HG02973 (cell line): ENCODE measurements around the gene EMID1.
"Not testable (repeated sequence)": the region's sequence is repeated elsewhere in the genome, so short reads cannot be mapped to it uniquely, and the experiment has no call there.

ENCODE experiments used
- ATAC-seq: cut with Tn5 transposase; IDR thresholded peaks from one replicate; pipeline ENCODE4 v1.9.1; 2021; ENCODE audit warnings: moderate library complexity; ENCODE audit not compliant: unreplicated experiment

The EMID1 gene

DNA sequence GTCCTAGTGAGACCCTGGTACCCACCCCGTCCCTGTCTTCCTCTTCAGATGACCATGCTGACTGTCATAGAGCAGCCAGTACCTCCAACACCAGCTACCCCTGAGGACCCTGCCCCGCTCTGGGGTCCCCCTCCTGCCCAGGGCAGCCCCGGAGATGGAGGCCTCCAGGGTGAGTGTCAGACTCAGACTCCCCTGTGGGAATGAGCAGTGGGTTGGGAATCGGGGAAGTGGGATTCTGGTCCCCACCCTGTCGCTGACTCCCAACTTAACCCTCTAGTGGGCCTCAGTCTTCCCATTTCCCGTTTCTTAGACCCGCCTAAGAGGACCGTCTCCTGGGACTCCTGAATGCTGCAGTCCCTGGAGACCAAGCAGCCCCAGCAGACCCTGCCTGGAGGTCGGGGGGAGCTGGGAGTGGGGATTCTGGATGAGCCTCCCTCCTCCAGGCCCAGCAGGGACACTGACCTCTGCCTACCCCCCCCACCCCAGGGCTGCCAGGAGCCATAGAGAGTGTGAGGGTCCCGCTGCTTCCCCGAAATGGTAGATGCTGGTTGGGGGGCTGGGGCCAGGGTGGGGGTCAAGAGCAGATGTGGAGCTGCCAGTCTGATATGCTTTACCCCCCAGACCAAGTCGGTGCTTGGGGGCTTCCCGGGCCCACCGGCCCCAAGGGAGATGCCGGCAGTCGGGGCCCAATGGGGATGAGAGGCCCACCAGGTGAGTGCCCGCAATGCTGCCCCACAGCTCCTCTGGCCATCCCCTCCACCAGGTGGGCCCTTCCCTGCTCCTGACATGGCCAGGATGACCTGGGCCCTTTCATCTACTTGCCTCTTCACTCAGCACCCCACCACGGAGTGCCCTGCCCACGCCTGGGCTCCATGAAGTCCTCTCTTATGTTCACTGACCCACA lies 25.5 kb downstream of the EMID1 start:
- ATAC-seq, result no peak

DNA sequence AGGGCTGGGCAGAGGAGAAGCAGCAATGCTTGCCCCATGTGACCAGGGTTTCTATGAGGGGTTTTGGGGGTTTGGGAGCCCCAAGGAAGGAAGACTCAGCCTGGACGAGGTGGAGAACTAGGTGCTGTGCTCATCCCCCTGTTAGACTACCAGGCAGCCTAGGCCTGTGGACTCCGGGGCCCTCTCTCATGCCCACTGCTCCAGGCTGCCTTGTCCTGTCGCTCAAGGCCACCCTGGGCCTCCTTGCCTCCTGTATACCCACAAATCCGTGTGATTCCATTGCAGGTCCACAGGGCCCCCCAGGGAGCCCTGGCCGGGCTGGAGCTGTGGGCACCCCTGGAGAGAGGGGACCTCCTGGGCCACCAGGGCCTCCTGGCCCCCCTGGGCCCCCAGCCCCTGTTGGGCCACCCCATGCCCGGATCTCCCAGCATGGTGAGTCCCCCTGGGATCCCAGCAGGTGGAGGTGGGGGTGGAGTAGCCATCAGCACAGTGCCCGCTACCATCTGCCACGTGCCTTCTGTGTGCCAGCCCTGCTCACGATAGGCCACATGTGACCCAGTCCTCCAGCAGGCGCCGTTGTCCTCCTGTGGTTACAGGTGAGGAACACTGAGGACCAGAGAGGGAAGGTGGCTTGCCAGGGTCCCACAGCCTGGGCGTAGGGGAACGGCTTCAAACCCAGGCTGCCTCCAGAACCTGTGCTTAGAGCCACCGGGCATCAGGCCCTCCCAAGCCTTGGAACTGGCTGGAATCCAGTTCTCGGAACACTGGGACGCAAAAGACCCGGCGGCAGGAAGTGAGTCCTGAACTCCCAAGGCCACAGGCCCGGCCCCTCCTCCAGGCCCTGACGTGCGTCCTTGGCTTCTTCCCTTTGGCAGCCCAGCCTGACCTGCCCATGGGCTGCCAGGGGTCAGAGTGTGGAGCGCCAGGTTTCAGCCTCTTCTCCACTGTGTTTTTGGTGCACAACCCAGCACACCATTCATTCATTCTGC lies 26.6 kb downstream of the EMID1 start:
- no peak for ATAC-seq

DNA sequence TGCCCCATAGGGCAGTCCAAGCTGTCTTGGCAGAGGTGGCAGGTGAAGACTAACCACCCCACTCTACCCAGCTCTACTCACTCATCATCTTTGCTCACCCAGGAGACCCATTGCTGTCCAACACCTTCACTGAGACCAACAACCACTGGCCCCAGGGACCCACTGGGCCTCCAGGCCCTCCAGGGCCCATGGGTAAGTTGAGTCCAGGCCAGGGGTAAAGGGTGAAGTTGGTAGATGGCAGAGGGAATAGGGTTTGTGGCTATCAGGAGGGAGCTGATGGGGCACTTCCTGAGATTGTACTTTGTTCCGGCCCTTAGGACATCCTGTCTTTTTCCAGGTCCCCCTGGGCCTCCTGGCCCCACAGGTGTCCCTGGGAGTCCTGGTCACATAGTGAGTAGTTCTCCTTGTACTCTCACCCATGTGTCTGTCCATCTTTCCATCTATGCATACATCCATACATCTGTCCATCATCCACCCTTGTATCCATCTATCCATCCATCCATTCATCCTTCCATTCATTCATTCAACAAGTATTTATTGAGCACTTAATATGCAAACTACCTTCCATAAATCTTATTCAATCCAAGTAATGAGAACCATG lies 27.7 kb downstream of the EMID1 start:
- ATAC-seq, result no peak

DNA sequence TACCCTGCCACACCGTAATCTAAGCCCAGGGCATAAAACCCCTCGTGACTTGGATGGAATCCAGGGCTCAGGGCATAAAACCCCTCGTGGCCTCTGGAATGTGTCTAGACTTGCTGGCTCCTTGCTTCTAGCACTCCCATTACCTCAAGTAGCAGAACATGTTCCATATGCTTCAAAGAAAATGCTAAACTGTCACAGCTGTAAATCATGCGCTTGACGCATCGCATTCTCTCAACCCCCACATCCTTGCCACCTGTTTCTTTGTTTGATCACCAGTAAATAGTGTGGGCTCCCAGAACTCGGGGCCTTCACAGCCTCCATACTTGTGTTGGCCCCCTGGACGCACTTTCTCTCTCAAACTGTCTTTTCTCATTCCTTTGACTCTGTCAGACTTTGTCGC lies 34.8 kb downstream of the EMID1 start:
- not testable (repeated sequence) for ATAC-seq

DNA sequence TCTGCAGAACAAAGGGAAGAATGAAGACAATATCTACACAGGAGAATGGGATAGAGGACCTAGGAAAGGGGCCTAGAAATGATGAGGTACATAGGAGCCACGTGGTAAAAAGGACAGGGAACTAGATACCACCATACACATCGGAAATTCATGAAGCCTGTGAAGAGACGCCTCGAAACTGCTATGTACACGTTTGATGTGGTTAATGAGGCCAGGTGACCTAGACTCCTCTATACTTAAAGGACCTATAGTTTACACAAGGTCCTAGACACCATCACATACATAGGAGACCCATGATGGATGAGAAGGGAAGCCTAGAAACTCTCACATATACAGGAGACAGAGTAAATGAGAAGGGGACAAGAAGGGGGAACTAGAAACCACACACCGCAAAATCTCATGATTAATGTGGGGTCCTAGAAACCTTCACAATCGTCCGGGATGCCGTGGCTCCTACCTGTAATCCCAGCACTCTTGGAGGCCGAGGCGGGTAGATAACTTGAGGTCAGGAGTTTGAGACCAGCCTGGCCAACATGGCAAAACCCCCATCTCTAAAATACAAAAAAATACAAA lies 38.3 kb downstream of the EMID1 start:
- no peak for ATAC-seq

DNA sequence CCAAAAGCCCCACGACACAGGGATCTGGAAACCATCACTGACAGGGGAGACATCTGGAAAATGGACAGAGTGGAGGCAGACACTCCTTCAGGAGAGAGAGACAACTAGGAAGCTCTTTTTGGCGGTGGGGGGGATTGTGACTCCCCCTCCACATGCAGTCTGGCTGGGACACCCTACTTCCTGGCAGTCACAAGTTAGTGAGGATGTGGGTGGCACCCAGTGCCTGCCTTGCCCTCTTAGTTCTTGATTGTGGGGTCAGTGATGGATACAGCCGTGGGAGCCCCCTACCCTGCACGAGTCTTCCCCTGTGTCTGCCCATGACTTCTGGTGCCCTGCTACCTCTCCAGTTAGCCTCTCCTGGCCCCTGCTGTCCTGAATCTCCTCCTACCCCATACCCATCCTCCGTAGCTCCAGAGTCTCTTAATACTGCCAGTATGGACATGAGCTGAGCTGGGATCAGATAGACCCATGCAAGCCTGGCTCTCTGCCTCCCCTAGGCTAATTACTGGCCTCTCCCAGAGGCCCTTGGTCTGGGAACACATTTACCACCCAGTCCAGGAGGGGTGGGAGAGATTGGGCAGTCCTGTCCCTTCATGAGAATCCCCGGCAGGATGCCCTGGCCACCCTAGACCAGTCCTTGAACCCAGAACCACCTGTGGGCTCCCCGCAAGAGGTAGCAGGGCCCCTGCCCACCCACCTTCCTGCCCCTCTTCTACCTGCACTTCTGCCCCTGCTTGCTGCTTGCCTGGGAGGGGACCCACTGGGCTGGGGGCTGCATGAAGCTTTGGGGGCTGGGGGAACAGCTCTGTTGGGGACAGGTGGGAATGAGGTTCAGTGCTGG lies 39.3 kb downstream of the EMID1 start:
- no peak for ATAC-seq

DNA sequence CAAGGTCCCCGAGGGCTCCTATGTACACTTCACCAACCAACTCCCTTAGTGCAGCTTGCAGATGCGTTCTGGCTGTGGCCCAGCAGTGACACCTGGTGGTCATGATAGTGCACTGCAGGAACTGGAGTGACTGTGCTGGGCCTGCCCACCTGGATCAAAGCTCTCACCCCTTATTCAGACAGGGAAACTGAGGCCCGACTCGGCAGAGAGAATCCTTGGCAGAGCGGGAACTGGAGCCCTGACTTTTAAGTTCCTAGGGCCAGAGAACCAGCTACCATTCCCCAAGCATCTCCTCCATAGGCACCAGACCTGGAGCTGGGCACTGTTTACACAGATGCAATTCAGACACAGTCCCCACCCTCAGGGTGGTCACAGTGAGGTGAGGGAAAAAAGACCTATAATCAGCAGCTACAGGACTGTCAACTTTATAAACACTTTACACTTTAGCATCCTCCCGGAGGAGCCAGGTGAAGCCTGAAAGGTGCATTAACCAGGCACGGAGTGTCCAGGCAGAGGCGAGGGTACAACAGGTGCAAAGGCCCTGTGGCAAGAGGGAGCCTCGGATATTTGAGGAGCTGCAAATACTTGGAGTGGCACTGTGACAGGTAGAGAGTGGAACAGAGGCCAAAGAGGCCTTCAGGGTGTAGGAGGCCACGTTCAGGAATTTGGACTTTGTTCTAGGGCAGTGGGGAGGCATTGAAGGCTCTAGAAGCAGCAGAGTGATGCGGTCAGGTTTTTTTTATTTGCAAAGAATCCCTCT lies 40.1 kb downstream of the EMID1 start:
- no peak for ATAC-seq

DNA sequence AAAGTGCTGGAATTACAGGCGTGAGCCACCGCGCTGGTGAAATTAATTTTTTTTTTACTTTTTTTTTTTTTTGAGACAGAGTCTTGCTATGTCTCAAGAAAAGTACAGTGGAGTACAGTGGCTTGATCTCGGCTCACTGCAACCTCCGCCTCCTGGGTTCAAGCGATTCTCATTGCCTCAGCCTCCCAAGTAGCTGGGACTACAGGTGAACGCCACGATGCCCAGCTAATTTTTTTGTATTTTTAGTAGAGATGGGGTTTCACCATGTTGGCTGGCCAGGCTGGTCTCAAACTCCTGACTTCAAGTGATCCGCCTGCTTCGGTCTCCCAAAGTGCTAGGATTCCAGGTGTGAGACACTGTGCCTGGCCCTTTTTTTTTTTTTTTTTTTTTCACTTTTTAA lies 42.2 kb downstream of the EMID1 start:
- not testable (repeated sequence) for ATAC-seq

DNA sequence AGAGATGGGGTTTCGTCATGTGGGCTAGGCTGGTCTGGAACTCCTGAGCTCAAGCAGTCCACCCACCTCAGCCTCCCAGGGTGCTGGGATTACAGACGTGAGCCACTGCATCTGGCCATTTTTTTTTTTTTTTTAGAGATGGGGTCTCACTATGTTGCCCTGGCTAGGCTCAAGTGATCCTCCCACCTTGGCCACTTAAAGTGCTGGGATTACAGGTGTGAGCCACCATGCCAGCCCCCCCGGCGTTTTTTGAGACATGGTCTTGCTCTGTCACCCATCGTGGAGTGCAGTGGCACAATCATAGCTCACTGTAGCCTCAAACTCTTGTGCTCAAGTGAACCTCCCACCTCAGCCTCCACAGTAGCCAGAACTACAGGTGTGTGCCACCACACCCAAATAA lies 45.6 kb downstream of the EMID1 start:
- ATAC-seq, result no peak

DNA sequence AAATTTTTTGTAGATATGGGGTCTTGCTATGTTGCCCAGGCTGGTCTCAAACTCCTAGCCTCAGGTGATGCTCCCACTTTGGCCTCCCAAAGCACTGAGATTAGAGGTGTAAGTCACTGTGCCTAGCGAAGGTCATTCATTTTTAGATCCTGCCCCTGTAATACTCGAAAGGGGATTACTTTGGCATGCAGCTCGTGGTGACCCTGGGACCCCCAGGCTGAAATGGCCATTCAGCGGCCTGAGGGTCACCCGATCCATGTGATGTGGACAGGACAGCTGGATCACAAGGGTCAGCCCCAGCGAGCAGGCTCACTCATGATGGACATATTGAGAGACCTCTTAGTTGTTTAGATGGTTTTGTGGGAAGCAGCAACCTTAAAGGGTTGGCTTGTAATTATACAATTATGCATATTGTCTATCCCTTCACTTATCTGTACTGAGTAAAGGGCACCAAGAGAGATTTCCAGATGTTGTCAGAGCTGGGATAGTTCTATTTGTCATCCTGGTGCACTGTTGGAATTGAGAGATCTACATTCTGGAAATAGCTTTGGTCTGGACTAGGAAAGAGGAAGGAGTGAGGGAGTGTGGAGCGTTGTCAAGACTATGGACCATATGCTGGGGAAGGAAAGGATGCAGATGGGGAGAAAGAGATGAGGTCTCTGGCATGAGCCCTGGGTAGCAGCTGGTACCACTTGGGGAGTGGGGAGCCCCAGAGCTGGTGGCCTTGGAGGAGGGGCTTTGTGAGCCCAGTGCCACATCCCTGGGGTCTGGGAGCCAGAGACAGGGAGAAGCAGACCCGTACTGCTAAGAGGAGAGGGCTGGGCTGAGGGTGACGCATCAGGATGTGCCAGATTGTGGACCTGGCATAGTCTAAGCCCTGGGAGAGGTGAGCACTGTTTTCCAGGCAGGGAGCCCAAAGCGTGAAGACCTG lies 46.5 kb downstream of the EMID1 start:
- ATAC-seq, result no peak

DNA sequence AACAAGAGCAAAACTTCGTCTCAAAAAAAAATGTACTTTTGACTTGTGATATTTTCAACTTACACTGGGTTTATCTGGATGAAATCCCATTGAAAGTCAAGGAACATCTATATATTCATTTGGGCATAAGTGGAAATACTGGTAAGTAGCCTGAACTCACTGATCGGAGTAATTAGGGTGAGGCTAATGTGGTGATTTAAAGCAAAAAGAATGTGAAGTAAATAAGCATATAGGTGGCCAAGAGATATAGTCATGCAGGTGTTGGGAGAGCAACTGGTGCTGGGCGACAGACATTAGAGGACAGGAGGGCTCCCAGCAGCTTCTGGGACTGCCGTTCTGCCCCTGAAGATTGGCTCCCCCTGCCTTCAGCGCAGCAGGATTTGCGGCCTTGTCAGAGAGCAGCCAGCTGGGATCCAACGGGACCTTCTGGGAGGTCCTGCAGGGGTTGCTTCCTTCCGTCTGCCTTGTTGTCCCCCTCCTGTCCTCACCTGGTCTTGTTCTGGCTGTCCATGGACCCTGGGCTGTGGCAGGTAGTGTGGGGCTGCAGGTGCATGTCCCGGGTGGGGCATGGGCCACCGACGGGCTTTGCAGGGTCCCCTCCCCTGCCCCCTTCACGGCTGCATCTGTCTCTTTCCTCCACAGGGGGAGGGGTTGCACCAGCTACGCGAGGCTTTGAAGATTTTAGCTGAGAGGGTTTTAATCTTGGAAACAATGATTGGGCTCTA lies 48.0 kb downstream of the EMID1 start:
- no peak for ATAC-seq

DNA sequence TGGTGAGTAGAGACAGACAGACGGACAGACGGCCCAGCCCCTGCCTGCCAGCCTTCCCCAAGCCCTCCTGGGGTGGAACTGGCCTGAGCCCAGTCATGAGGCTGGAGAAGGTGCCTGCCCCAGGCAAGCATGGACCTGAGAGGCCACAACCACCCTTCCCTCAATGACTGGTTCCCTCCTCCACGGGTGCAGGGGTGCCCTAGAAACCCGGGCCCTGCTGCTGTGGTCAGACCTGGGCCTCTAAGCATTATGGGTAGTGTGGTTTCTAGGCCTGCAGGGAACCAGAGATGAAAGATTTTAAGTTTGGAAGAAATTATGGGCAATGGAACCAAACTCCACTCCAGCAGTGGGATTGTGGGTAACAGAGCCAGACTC lies 48.6 kb downstream of the EMID1 start:
- ATAC-seq, result no peak

DNA sequence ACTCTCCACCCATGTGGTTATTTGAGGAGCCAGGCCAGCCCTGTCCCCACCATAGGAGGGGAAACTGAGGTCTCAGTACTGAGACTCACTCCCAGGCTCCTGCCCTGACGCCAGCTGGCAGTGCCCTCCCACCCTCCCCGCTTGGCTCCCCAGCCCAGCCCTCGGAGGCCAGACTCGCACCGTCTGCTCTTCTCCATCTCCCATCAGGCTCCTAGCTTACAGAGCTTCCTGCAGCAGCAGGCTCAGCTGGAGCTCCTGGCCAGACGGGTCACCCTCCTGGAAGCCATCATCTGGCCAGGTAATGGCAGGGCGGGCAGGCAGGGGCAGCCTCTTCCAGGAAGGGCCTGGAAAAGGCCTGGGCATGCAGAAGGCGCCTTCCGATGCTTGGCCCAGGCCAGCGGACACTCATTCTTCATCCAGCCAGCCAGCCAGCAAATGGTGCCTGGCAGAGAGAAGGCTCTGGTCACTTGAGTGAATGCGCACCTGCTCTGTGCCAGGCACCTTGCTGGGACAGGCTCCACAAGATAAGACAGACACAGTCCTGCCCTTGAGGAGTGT lies 49.4 kb downstream of the EMID1 start:
- ATAC-seq, result no peak

DNA sequence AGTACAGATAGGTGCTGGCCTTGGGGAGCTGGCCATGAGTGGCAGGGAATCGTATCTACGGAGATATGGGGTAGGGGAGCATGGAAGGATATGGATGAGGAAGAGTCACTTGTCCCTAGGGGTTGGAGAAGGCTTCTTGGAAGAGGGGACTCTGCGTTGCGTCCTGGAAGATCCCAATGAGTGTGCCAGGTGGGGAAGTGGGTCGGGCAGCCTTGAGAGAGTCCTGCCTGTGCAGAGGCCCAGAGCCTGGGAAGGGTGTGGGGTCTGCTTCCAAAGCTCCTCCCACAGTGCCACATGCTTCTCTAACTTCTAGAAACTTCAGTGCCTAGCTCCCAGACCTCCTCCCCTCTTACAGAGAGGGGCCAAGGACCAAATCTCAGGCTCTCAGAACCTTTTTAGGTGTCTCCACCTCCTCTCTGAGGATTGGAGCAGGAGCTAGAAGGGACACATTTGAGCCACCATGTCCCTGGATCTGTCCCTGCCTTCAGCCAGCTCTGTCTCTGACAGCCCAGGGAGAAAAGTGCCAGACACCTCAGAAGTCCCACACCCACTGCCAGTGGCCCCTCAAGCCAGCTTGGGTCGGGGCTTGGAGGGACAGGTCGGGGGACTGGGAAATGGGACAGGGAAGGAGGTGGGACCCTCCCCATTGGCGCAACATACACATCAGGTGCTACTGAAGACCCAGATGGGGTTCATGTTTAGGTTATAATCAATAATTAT lies 51.1 kb downstream of the EMID1 start:
- no peak for ATAC-seq

DNA sequence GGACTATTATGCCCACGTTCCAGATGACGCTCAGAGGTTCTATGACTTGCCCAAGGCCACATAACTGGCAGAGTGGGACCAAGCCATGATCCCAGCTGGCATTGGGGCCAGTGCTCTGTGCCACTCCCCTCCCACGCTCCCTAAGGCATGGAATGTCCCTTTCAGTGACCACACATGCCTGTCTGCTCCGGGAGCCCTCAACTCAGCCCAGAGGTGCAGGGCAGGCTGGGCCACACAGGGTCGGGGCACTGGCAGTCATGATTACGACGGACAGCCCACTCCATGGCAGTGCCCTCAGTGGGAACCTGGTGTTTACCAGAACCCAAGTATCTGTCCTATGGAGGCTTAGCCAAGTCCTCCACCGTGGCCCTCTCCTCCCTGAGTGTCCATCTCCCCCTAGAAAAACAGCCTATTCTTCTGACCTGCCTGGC lies 52.1 kb downstream of the EMID1 start:
- ATAC-seq, result no peak

DNA sequence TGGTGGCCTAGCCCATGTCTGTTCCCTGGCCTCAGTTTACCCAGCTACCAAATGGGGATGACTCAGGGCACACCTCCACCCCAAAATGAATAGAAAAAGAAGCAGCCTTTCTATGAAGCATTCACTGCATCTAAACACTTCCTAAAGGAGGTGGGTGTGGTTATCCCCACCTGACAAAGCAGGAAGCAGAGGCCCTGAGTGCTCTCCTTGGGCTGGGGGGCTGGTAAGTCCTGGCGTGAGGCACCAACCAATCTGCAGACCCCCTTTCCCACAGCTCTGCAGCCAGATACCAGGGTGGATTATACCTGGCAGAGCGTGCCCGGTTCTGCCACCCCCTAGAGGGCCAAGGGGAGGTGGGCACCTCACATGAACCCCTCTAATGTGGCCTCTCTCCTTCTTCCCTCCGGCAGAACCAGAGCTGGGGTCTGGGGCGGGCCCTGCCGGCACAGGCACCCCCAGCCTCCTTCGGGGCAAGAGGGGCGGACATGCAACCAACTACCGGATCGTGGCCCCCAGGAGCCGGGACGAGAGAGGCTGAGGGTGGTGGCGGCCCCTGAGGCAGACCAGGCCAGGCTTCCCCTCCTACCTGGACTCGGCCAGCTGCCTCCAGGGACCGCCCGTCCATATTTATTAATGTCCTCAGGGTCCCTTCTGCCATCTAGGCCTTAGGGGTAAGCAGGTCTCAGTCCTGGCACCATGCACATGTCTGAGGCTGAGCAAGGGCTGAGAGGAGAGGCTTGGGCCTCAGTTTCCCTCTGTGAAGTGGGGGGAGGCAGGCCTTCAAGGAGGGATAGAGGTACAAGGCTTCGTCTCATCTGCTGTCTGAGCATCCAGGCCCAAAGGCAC lies 52.9 kb downstream of the EMID1 start:
- no peak for ATAC-seq
